Esophagus muscularis mucosa (tissue), 3 donors: ENCODE results near the gene IGFALS.

Experiments
- CTCF ChIP-seq, 3 experiments: fragments of 200-600 bp in 2 of 3; fragments of 450-650 bp in 1 of 3; sonication (generic) in 2 of 3; IDR thresholded peaks; one replicate each; pipeline ENCODE4 v1.5.1; 2017 to 2019; ENCODE audit warnings: antibody characterized with exemption in 3 of 3, mild to moderate bottlenecking in 2 of 3, moderate library complexity in 1 of 3
- POLR2A ChIP-seq: fragments of 450-650 bp; IDR thresholded peaks from one replicate; pipeline ENCODE4 v1.6.1; 2017; ENCODE audit warnings: antibody characterized with exemption, moderate library complexity, mild to moderate bottlenecking, low read depth
- POLR2AphosphoS5 ChIP-seq, 2 donors: sonication (generic); formaldehyde crosslinking; IDR thresholded peaks; one replicate each; pipeline ENCODE4 v1.6.1; 2017; ENCODE audit warnings: antibody characterized with exemption in 2 of 2

DNA sequence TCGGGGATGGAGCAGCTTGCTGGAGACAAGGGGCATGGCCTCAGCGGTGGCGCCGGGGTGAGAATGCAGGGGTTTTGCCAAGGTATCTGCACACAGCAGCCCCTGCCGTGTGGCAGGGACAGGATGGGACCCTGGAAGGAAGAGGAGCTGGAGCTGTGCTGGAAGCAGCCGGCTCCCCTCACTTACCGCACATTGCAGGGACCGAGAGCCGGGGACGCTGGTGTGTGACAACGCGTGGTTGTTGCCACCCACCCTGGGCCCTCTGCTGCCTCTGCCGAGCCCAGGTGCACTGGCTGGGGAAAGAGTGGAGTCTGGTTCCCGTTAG lies 7.7 kb downstream of the IGFALS start:
- TF ChIP-seq CTCF (IDR thresholded peaks at IDR 0.05) (no peak), POLR2A (no peak), POLR2AphosphoS5 (IDR thresholded peaks at IDR 0.05) (no peak)
